ENCODE data around the gene TENM3. TPM values are rescaled to one million over a fixed set of nuclear protein-coding genes. Genes with fewer than 3 reads are reported as not detected.

TENM3 gene
- total RNA-seq, 3 donors from 2014 or later: 0.58 to 19.2 (median 0.70) TPM

DNA sequence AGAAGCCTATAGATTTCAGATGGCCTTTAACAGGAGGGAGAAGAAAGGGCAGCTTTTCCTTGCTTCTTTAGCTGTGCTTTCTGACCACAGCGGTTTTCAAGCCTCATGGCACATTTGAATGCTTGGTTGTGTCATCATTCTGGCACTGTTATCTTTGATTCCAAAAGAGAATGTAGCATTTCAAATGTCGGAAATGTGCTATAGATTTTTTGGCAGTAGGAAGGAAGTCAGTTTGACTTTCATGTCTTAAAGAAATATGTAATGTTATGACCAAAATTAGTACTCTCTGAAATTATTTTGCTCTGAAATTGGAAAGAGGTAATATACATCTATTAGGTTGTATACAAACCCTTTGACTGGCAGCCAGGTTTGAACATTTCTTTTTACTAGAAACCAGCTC, 171.9 kb downstream of the TENM3 start:
- intact Hi-C loops (cut with DNase I, micrococcal nuclease): no loop called here
- Histone ChIP-seq H3K36me3 (ENCODE audit: low read depth) (no peaks in the 10 kb centered on the region), H3K4me3 (no peak overlapping the region), H3K4me1 (ENCODE audit: low read depth) (no peaks in the 10 kb centered on the region), H3K9me3 (peaks cover 6% of the 10 kb centered on the region)
- TF ChIP-seq, protein P1, sequence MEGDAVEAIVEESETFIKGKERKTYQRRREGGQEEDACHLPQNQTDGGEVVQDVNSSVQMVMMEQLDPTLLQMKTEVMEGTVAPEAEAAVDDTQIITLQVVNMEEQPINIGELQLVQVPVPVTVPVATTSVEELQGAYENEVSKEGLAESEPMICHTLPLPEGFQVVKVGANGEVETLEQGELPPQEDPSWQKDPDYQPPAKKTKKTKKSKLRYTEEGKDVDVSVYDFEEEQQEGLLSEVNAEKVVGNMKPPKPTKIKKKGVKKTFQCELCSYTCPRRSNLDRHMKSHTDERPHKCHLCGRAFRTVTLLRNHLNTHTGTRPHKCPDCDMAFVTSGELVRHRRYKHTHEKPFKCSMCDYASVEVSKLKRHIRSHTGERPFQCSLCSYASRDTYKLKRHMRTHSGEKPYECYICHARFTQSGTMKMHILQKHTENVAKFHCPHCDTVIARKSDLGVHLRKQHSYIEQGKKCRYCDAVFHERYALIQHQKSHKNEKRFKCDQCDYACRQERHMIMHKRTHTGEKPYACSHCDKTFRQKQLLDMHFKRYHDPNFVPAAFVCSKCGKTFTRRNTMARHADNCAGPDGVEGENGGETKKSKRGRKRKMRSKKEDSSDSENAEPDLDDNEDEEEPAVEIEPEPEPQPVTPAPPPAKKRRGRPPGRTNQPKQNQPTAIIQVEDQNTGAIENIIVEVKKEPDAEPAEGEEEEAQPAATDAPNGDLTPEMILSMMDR (IDR thresholded peaks at IDR 0.05): no peak
- no peak for DNase-seq
- ATAC-seq: no peak

DNA sequence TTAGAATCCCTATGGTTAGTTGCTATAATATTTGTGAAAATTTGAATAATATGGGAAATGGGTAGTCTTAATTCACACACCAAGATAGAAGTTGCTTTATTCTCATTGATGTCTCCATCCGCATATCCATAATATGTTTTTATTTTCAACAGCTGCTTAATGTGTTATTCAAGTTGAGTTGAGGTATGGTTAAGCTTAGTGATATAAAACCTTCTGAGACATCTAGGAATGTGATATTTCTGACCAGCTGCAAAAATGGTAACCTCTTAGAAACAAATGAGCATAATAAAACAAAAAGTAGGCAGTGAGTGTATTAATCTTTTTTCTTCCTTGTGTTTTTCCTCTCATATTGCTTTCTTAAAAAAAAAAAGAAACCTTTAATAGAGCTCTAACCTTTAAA, 172.9 kb downstream of the TENM3 start:
- Histone ChIP-seq H3K4me3 (no peak overlapping the region), H3K36me3 (ENCODE audit: low read depth) (no peaks in the 10 kb centered on the region), H3K4me1 (ENCODE audit: low read depth) (no peaks in the 10 kb centered on the region), H3K9me3 (peaks cover 6% of the 10 kb centered on the region)
- ATAC-seq (no peak), DNase-seq (no peak)
- intact Hi-C loops (cut with DNase I, micrococcal nuclease): no loop called here
- TF ChIP-seq, protein P1 (IDR thresholded peaks at IDR 0.05): no peak

DNA sequence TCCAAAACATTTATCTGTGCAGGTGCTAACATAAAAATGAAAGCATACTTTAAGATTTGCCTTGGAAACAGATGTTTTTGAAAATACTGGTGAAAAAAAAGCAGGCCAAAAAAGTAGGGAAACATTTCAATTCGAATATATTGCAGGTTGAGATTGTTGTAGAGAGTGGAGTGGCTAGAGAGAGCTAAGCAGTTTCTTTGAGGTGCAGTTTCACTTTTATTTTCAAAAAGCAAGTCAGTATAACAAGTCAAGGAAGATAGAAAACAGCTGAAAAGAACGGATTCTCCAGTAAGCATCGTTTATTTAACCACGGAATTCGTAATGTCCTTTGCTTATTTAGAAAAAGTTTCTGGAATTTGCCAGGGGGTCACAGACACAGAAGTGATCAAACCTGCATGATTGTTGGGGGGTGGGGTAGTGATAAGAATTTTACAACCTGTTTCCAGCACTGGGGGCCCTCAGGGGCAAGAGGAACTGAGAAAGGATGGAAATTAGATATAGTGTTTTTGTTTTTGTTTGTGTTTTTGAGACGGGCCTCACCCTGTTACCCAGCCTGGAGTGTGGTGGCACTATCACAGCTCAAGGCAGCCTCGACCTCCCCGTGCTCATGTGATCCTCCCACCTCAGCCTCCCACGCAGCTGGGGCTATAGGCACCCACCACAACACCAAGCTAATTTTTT, 175.0 kb downstream of the TENM3 start:
- no peaks in the 10 kb centered on the region for H3K4me1 ChIP-seq (ENCODE audit: low read depth)
- DNase-seq: no peak
- intact Hi-C loops (cut with DNase I, micrococcal nuclease): no loop called here
- TF ChIP-seq, protein P1 (IDR thresholded peaks at IDR 0.05): no peak
- H3K9me3 ChIP-seq: peaks cover 6% of the 10 kb centered on the region
- no peaks in the 10 kb centered on the region for H3K36me3 ChIP-seq (ENCODE audit: low read depth)
- H3K4me3 ChIP-seq: no peak overlapping the region
- ATAC-seq: no peak

DNA sequence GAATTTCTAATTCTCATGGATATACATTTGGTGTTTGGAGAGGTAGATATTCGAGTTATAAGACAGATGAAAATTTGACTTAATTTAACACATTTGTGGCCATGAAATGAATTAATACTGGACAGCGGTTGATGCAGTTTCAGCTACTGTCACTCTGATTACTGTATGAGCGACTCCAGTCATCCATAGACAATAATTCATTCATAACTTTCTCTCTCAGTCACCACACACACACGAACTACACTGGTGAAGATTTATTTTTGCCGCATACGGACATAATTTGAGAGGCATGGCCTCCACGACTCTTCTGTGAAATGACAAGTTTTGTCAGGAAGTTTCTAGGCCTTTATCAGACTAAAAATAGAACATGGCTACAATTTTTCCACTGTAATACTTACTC, 177.0 kb downstream of the TENM3 start:
- no peaks in the 10 kb centered on the region for H3K36me3 ChIP-seq (ENCODE audit: low read depth)
- intact Hi-C loops (cut with DNase I, micrococcal nuclease): no loop called here

GRCh38 chr4:182421753-182422152, 178.6 kb downstream of the TENM3 start:
- H3K4me1 ChIP-seq (ENCODE audit: low read depth): no peaks in the 10 kb centered on the region
- intact Hi-C loops (cut with DNase I, micrococcal nuclease): no loop called here
- no peaks in the 10 kb centered on the region for H3K9me3 ChIP-seq
- TF ChIP-seq, protein P1 (IDR thresholded peaks at IDR 0.05): no peak
- DNase-seq (no peak), ATAC-seq (no peak)
- no peak overlapping the region for H3K4me3 ChIP-seq
- H3K36me3 ChIP-seq (ENCODE audit: low read depth): no peaks in the 10 kb centered on the region

More for the DNA sequence above, 177.0 kb downstream of the TENM3 start:
- ATAC-seq: no peak
- Histone ChIP-seq H3K4me1 (ENCODE audit: low read depth) (no peaks in the 10 kb centered on the region), H3K9me3 (no peaks in the 10 kb centered on the region), H3K4me3 (no peak overlapping the region)
- DNase-seq: no peak
- TF ChIP-seq, protein P1 (IDR thresholded peaks at IDR 0.05): no peak

DNA sequence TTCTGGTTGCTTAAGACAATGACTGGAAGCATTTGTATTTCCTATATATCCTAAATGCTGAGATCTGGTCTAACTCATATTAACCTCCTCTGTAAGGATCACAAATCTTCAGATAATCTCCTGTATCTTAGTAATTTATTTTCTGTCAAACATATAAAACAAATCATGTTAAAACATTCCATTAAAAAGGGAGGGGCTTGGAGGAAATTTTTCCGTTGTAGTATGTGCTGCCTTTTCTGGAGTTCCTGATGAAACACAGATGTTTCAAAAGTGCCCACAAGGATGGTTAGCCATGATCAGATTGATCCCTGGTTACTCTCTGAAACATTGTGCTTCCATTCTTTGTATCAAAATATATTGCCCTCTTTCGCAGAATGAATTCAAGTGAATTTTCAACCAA, 182.1 kb downstream of the TENM3 start:
- Histone ChIP-seq H3K36me3 (ENCODE audit: low read depth) (no peaks in the 10 kb centered on the region), H3K9me3 (no peaks in the 10 kb centered on the region), H3K4me1 (ENCODE audit: low read depth) (no peaks in the 10 kb centered on the region), H3K4me3 (no peak overlapping the region)
- DNase-seq (no peak), ATAC-seq (no peak)
- TF ChIP-seq, protein P1 (IDR thresholded peaks at IDR 0.05): no peak
- intact Hi-C loops (cut with DNase I, micrococcal nuclease): no loop called here

Measured in mucosa of descending colon (tissue), 3 donors.